ENCODE data around the gene PYDC2. TPM values are rescaled to one million over a fixed set of nuclear protein-coding genes. Genes with fewer than 3 reads are reported as not detected.

Gene PYDC2
- total RNA-seq, 1 donor, result not detected

- no peak for TF ChIP-seq CTCF (IDR thresholded peaks at IDR 0.05; ENCODE audit: insufficient read depth, low read length)
- DNase-seq (ENCODE audit: low read depth), result no peak
- H3K4me3 ChIP-seq (ENCODE audit: low read depth, low read length), result no peak overlapping the region
Measured at GRCh38 chr3:191424881-191425280, 36.1 kb upstream of the PYDC2 start.

- peak; percentile 51 for DNase-seq (ENCODE audit: low read depth)
- no peak for TF ChIP-seq CTCF (IDR thresholded peaks at IDR 0.05; ENCODE audit: insufficient read depth, low read length)
- H3K4me3 ChIP-seq (ENCODE audit: low read depth, low read length), result peak overlapping the region; percentile 45
Measured at GRCh38 chr3:191425322-191425734, 35.6 kb upstream of the PYDC2 start.

DNA sequence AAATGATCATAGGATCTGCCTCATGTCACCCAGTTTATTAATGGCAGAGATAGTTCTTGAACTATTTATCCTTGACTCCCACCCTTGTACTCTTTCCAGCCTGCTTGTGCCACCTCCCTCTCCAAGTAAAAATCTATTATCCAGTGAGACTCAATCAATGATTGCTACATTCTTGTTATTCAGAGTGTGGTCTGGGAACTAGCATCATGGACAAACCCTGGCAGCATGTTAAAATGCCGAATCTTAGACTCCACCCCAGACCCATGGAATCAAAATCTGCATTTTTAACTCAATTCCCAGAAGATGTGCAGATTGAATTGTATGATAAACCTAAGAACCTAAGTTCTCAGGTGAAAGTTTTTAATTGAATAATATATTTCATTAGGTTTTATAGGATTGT lies 34.7 kb upstream of the PYDC2 start:
- H3K4me3 ChIP-seq (ENCODE audit: low read depth, low read length), result peak overlapping the region; percentile 20
- DNase-seq (ENCODE audit: low read depth), result no peak
- no peak for TF ChIP-seq CTCF (IDR thresholded peaks at IDR 0.05; ENCODE audit: insufficient read depth, low read length)

GRCh38 chr3:191428177-191428576 lies 32.8 kb upstream of the PYDC2 start:
- TF ChIP-seq CTCF (IDR thresholded peaks at IDR 0.05; ENCODE audit: insufficient read depth, low read length), result no peak
- DNase-seq (ENCODE audit: low read depth), result no peak
- no peak overlapping the region for H3K4me3 ChIP-seq (ENCODE audit: low read depth, low read length)

GRCh38 chr3:191430103-191430502 lies 30.9 kb upstream of the PYDC2 start:
- no peak overlapping the region for H3K4me3 ChIP-seq (ENCODE audit: low read depth, low read length)
- no peak for TF ChIP-seq CTCF (IDR thresholded peaks at IDR 0.05; ENCODE audit: insufficient read depth, low read length)
- DNase-seq (ENCODE audit: low read depth), result no peak

DNA sequence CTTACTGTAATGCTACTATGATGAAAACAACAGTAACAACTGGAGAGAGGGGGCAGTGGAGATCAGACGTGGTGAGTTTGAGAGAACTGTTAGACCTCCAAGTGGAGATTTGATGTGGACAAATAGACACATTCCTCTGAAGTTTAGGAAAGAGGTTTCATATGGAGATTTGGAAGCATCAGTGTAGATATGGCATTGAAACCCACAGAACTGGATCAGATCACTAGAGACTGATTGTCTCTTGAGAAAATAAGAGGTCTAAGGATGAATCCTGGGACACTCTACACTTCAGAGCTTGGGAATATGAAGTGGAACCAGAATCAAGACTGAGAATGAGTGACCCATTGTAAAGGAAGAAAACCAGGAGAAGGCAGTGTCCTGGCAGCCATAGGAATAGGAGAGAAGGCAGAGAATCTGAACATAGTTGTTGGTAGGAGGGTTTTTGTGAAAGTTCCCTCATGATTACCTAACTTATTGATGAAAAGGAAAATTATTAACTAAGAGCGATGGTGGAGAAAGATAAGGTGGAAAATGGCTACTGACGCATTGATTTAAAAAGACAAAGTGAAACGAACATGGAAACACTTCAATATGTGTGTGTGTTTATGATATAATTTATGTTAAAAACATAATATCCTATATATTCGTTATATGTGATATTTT lies 29.7 kb upstream of the PYDC2 start:
- DNase-seq (ENCODE audit: low read depth), result no peak
- no peak overlapping the region for H3K4me3 ChIP-seq (ENCODE audit: low read depth, low read length)
- TF ChIP-seq CTCF (IDR thresholded peaks at IDR 0.05; ENCODE audit: insufficient read depth, low read length), result no peak

DNA sequence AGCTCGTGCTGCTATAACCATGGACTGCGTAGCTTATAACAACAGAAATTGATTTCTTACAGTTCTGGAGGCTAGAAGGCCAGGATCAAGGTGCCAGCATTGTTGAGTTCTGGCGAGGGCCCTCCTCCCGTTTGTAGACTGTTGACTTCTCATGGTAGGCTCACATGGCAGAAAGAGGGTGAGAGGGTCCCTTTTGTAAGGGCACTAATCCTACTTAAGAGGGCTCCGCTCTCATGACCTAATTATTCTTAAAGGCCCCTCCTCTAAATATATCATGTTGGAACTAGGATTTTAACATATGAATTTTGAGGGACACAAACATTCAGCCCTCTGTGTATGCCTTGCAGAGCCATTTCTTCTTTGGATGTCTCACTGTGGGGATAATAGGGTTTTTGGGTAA lies 28.8 kb upstream of the PYDC2 start:
- H3K4me3 ChIP-seq (ENCODE audit: low read depth, low read length), result no peak overlapping the region
- no peak for DNase-seq (ENCODE audit: low read depth)
- TF ChIP-seq CTCF (IDR thresholded peaks at IDR 0.05; ENCODE audit: insufficient read depth, low read length), result no peak

Data from fibroblast of the aortic adventitia (primary cell).